ENCODE measurements around the gene SLC30A1.

The SLC30A1 gene

DNA sequence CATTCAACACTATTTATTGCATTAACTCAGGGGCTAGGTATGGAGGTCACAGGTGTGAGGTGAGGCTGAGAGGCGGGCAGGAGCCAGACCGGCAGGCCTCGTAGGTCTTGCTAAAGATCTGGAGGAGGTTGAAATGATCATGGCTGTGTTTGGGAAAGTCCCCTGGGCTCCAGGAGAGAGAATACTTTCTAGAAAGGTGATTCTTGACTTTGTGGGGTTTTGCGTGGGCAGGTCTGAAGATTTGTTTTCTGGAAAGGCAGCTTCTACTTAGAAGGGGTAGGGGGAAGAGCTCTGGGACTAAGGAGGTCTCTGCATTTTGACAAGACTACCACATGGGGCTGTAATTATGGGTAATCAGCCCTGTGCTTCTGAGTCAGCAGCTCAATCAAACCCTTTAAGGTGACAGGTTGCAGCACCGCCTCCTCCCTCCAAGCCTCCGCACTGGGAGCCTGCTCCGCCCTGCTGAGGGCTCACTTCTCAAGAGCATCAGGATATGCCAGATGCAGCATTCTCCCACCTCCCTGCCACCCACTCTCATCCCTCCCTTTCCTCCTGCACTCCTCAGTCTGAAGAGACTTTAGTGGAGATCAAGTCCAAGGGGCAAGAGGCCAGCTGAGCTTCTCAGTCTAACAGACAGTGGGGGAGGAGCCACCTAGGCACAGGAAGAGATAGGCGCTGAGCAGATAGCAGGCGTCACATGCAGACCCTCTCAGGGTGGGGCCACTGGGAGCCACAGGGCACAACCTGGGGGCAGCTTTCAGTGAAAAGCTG is 30.5 kb downstream of the SLC30A1 start:
- no peaks in the 10 kb centered on the region for H3K36me3 ChIP-seq (replicated peaks in 1 of 2; ENCODE audit: control insufficient read depth in 2 of 2, insufficient read depth in 2 of 2, low read length in 2 of 2)
- DNase-seq (ENCODE audit: low spot score), result no peak
- no peak overlapping the region for H2BK12ac ChIP-seq (ENCODE audit: low read length)
- no peak overlapping the region for H2BK5ac ChIP-seq (ENCODE audit: low read length)
- peaks cover 0 to 2% of the 10 kb centered on the region in 2 donors for H3K4me1 ChIP-seq (ENCODE audit: control insufficient read depth in 2 of 2, insufficient read depth in 1 of 2, low read depth in 1 of 2, low read length in 2 of 2)
- WGBS, 2 donors (ENCODE audit: extremely low coverage in 2 of 2, insufficient read length in 2 of 2, insufficient replicate concordance in 1 of 2), result no CpG with 5 or more reads among the region's 9 CpGs
- H3K23ac ChIP-seq (ENCODE audit: low read depth, low read length, poor library complexity), result no peak overlapping the region
- H3K14ac ChIP-seq (ENCODE audit: low read length), result no peak overlapping the region
- no peak overlapping the region for H3K27ac ChIP-seq (replicated peaks; ENCODE audit: low read length)
- H4K91ac ChIP-seq (ENCODE audit: low read depth, low read length, poor library complexity), result no peak overlapping the region
- no peaks in the 10 kb centered on the region for H3K79me1 ChIP-seq (ENCODE audit: low read depth, low read length)
- peak overlapping the region; percentile 29 for H3K18ac ChIP-seq (ENCODE audit: low read length)
- H2BK120ac ChIP-seq (ENCODE audit: low read depth, low read length), result no peak overlapping the region
- no peak overlapping the region for H3K4me2 ChIP-seq (ENCODE audit: insufficient read depth, low read length, poor library complexity, severe bottlenecking)
- H3K4ac ChIP-seq (ENCODE audit: low read length), result no peak overlapping the region
- H3K4me3 ChIP-seq (ENCODE audit: low read length in 2 of 2), result no peak overlapping the region
- H4K8ac ChIP-seq (ENCODE audit: low read depth, low read length), result no peak overlapping the region
- H2AFZ ChIP-seq (ENCODE audit: low read length), result no peak overlapping the region
- H2BK15ac ChIP-seq (ENCODE audit: low read length), result no peak overlapping the region
- H3K9me3 ChIP-seq (replicated peaks in 1 of 2; ENCODE audit: control insufficient read depth in 2 of 2, insufficient read depth in 1 of 2, low read depth in 1 of 2, low read length in 2 of 2), result no peaks in the 10 kb centered on the region
- no peak overlapping the region for H2AK5ac ChIP-seq (ENCODE audit: low read depth, low read length)
- H3K27me3 ChIP-seq (ENCODE audit: control insufficient read depth in 3 of 3, insufficient read depth in 3 of 3, low read depth in 1 of 3, low read length in 3 of 3), result peaks cover 0 to 54% (median 0%) of the 10 kb centered on the region in 3 experiments
- H3K9ac ChIP-seq (ENCODE audit: low read depth, low read length, poor library complexity), result peak overlapping the region; percentile 17

DNA sequence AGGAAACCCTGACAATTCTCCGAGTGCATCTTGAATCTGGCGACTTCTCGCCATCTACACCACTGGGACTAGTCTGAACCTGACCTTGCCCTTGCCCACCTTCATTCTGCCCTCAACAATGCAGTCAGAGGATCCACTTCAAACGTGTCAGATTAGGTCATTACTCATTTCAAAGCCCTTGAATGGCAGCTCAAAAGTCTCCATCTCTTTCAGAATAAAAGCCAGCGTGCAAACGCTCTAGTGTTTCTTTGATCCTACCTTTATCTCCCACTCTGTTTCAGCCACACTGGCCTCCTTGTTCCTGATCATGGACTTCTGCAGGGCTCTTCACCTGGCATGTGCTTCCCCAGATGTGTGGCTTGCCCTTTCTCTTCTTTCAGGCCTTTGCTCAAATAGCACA is 31.3 kb downstream of the SLC30A1 start:
- H2BK12ac ChIP-seq (ENCODE audit: low read length), result no peak overlapping the region
- H3K4me2 ChIP-seq (ENCODE audit: insufficient read depth, low read length, poor library complexity, severe bottlenecking), result no peak overlapping the region
- no peak overlapping the region for H2BK5ac ChIP-seq (ENCODE audit: low read length)
- H3K27me3 ChIP-seq (ENCODE audit: control insufficient read depth in 3 of 3, insufficient read depth in 3 of 3, low read depth in 1 of 3, low read length in 3 of 3), result peaks cover 0 to 54% (median 0%) of the 10 kb centered on the region in 3 experiments
- no peaks in the 10 kb centered on the region for H3K9me3 ChIP-seq (replicated peaks in 1 of 2; ENCODE audit: control insufficient read depth in 2 of 2, insufficient read depth in 1 of 2, low read depth in 1 of 2, low read length in 2 of 2)
- H3K18ac ChIP-seq (ENCODE audit: low read length), result no peak overlapping the region
- H2AK5ac ChIP-seq (ENCODE audit: low read depth, low read length), result no peak overlapping the region
- H2AFZ ChIP-seq (ENCODE audit: low read length), result no peak overlapping the region
- no peak overlapping the region for H3K9ac ChIP-seq (ENCODE audit: low read depth, low read length, poor library complexity)
- no peak overlapping the region for H3K23ac ChIP-seq (ENCODE audit: low read depth, low read length, poor library complexity)
- no peak overlapping the region for H3K4ac ChIP-seq (ENCODE audit: low read length)
- no peaks in the 10 kb centered on the region for H3K36me3 ChIP-seq (replicated peaks in 1 of 2; ENCODE audit: control insufficient read depth in 2 of 2, insufficient read depth in 2 of 2, low read length in 2 of 2)
- WGBS, 2 donors (ENCODE audit: extremely low coverage in 2 of 2, insufficient read length in 2 of 2, insufficient replicate concordance in 1 of 2), result no CpG with 5 or more reads among the region's 6 CpGs
- no peak overlapping the region for H3K4me3 ChIP-seq (ENCODE audit: low read length in 2 of 2)
- no peak overlapping the region for H4K8ac ChIP-seq (ENCODE audit: low read depth, low read length)
- no peak overlapping the region for H4K91ac ChIP-seq (ENCODE audit: low read depth, low read length, poor library complexity)
- no peak overlapping the region for H2BK15ac ChIP-seq (ENCODE audit: low read length)
- no peak for DNase-seq (ENCODE audit: low spot score)
- peaks cover 0 to 2% of the 10 kb centered on the region in 2 donors for H3K4me1 ChIP-seq (ENCODE audit: control insufficient read depth in 2 of 2, insufficient read depth in 1 of 2, low read depth in 1 of 2, low read length in 2 of 2)
- H2BK120ac ChIP-seq (ENCODE audit: low read depth, low read length), result no peak overlapping the region
- no peak overlapping the region for H3K27ac ChIP-seq (replicated peaks; ENCODE audit: low read length)
- H3K14ac ChIP-seq (ENCODE audit: low read length), result no peak overlapping the region
- H3K79me1 ChIP-seq (ENCODE audit: low read depth, low read length), result no peaks in the 10 kb centered on the region

DNA sequence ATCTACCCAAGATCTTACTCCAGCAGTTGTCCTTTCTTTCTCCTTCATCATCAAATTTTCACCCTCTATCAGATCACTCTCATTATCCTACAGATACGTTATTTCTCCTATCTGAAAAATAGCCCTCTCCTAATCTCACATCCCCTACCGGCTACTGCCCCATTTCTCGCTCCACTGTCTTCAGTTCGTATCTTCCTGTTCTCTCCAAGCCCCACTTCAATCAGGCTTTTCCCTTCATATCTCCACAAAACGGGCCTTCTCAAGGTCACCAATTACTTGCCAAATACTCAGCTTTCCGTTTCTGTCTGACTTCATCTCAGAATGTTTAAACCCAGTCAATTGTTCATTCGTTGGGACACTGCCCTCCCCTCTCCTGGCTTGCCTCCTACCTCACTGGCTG is 32.4 kb downstream of the SLC30A1 start:
- H2BK12ac ChIP-seq (ENCODE audit: low read length), result no peak overlapping the region
- H2BK120ac ChIP-seq (ENCODE audit: low read depth, low read length), result no peak overlapping the region
- H3K79me1 ChIP-seq (ENCODE audit: low read depth, low read length), result no peaks in the 10 kb centered on the region
- no peak overlapping the region for H3K18ac ChIP-seq (ENCODE audit: low read length)
- no peak overlapping the region for H3K4me3 ChIP-seq (ENCODE audit: low read length in 2 of 2)
- H2BK15ac ChIP-seq (ENCODE audit: low read length), result no peak overlapping the region
- no peak for DNase-seq (ENCODE audit: low spot score)
- no peaks in the 10 kb centered on the region for H3K9me3 ChIP-seq (replicated peaks in 1 of 2; ENCODE audit: control insufficient read depth in 2 of 2, insufficient read depth in 1 of 2, low read depth in 1 of 2, low read length in 2 of 2)
- 100% methylated on average over 1 of the region's 7 CpGs; no CpG with 5 or more reads in 1 of the 2 donors for WGBS, 2 donors (ENCODE audit: extremely low coverage in 2 of 2, insufficient read length in 2 of 2, insufficient replicate concordance in 1 of 2)
- no peaks in the 10 kb centered on the region for H3K36me3 ChIP-seq (replicated peaks in 1 of 2; ENCODE audit: control insufficient read depth in 2 of 2, insufficient read depth in 2 of 2, low read length in 2 of 2)
- no peak overlapping the region for H3K14ac ChIP-seq (ENCODE audit: low read length)
- H3K4ac ChIP-seq (ENCODE audit: low read length), result no peak overlapping the region
- no peak overlapping the region for H3K4me2 ChIP-seq (ENCODE audit: insufficient read depth, low read length, poor library complexity, severe bottlenecking)
- no peak overlapping the region for H3K23ac ChIP-seq (ENCODE audit: low read depth, low read length, poor library complexity)
- H3K27me3 ChIP-seq (ENCODE audit: control insufficient read depth in 3 of 3, insufficient read depth in 3 of 3, low read depth in 1 of 3, low read length in 3 of 3), result peaks cover 0 to 49% (median 0%) of the 10 kb centered on the region in 3 experiments
- H2AK5ac ChIP-seq (ENCODE audit: low read depth, low read length), result no peak overlapping the region
- no peak overlapping the region for H3K27ac ChIP-seq (replicated peaks; ENCODE audit: low read length)
- peaks cover 0 to 2% of the 10 kb centered on the region in 2 donors for H3K4me1 ChIP-seq (ENCODE audit: control insufficient read depth in 2 of 2, insufficient read depth in 1 of 2, low read depth in 1 of 2, low read length in 2 of 2)
- H2BK5ac ChIP-seq (ENCODE audit: low read length), result no peak overlapping the region
- no peak overlapping the region for H4K91ac ChIP-seq (ENCODE audit: low read depth, low read length, poor library complexity)
- no peak overlapping the region for H2AFZ ChIP-seq (ENCODE audit: low read length)
- no peak overlapping the region for H3K9ac ChIP-seq (ENCODE audit: low read depth, low read length, poor library complexity)
- no peak overlapping the region for H4K8ac ChIP-seq (ENCODE audit: low read depth, low read length)

DNA sequence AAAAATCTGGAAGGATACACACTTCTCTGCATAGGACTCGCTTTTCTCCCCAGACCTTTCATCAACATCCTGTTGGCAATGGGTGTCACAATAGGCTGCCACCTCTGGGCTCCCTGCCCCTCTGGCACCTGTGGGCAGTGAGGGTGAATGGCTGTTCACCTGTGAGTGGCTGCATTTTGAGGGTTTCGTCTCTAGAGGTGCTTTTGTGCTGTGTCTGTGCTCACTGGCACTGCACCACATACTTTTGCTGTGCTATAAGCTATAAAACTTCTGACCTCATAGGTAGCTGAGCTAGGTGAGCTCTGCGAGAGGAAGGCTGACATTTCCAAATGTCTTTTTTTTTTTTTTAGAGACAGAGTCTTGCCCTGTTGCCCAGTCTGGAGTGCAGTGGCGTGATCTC is 35.9 kb downstream of the SLC30A1 start:
- Histone ChIP-seq H3K14ac (ENCODE audit: low read length) (no peak overlapping the region), H2BK15ac (ENCODE audit: low read length) (no peak overlapping the region), H3K18ac (ENCODE audit: low read length) (no peak overlapping the region), H3K4me3 (ENCODE audit: low read length in 2 of 2) (no peak overlapping the region), H3K23ac (ENCODE audit: low read depth, low read length, poor library complexity) (no peak overlapping the region), H2AFZ (ENCODE audit: low read length) (no peak overlapping the region), H3K27ac (replicated peaks; ENCODE audit: low read length) (no peak overlapping the region), H3K9me3 (replicated peaks in 1 of 2; ENCODE audit: control insufficient read depth in 2 of 2, insufficient read depth in 1 of 2, low read depth in 1 of 2, low read length in 2 of 2) (peaks cover 0 to 5% of the 10 kb centered on the region in 2 donors), H3K79me1 (ENCODE audit: low read depth, low read length) (no peaks in the 10 kb centered on the region), H2BK12ac (ENCODE audit: low read length) (no peak overlapping the region), H3K36me3 (replicated peaks in 1 of 2; ENCODE audit: control insufficient read depth in 2 of 2, insufficient read depth in 2 of 2, low read length in 2 of 2) (no peaks in the 10 kb centered on the region), H3K9ac (ENCODE audit: low read depth, low read length, poor library complexity) (no peak overlapping the region), H2AK5ac (ENCODE audit: low read depth, low read length) (no peak overlapping the region), H4K8ac (ENCODE audit: low read depth, low read length) (no peak overlapping the region), H3K4me1 (ENCODE audit: control insufficient read depth in 2 of 2, insufficient read depth in 1 of 2, low read depth in 1 of 2, low read length in 2 of 2) (peaks cover 7 to 12% of the 10 kb centered on the region in 2 donors), H2BK120ac (ENCODE audit: low read depth, low read length) (no peak overlapping the region), H3K27me3 (ENCODE audit: control insufficient read depth in 3 of 3, insufficient read depth in 3 of 3, low read depth in 1 of 3, low read length in 3 of 3) (peaks cover 0 to 28% (median 0%) of the 10 kb centered on the region in 3 experiments), H2BK5ac (ENCODE audit: low read length) (no peak overlapping the region), H3K4ac (ENCODE audit: low read length) (no peak overlapping the region), H4K91ac (ENCODE audit: low read depth, low read length, poor library complexity) (no peak overlapping the region), H3K4me2 (ENCODE audit: insufficient read depth, low read length, poor library complexity, severe bottlenecking) (no peak overlapping the region)
- no CpG with 5 or more reads among the region's 4 CpGs for WGBS, 2 donors (ENCODE audit: extremely low coverage in 2 of 2, insufficient read length in 2 of 2, insufficient replicate concordance in 1 of 2)
- DNase-seq (ENCODE audit: low spot score), result no peak

Data from neuronal stem cell (in vitro differentiated cells).